SJCRH30 (cell line): ENCODE measurements around the gene UBE2F. TPM values are rescaled to one million over a fixed set of nuclear protein-coding genes. Genes with fewer than 3 reads are reported as not detected.

Experiments used
- DNase-seq, 2 experiments: peaks; one replicate each; pipeline ENCODE4 v3.0.0-alpha.2; 2015 to 2020
- H3K27ac ChIP-seq: fragments of 250-450 bp; sonication (Bioruptor Pico); 2 replicates; pipeline ENCODE4 v1.5.1; 2020; ENCODE audit warnings: mild to moderate bottlenecking, moderate library complexity
- H3K27me3 ChIP-seq: fragments of 250-450 bp; sonication (Bioruptor Pico); 2 replicates; pipeline ENCODE4 v1.5.1; 2020; ENCODE audit warnings: mild to moderate bottlenecking, moderate library complexity
- H3K36me3 ChIP-seq: fragments of 250-450 bp; sonication (Bioruptor Pico); 2 replicates; pipeline ENCODE4 v1.5.1; 2020; ENCODE audit warnings: mild to moderate bottlenecking, moderate library complexity
- H3K4me1 ChIP-seq: fragments of 250-450 bp; sonication (Bioruptor Pico); 2 replicates; pipeline ENCODE4 v1.5.1; 2020; ENCODE audit warnings: mild to moderate bottlenecking, moderate library complexity
- H3K4me3 ChIP-seq: fragments of 250-450 bp; sonication (Bioruptor Pico); 2 replicates; pipeline ENCODE4 v1.5.1; 2020; ENCODE audit warnings: mild to moderate bottlenecking, moderate library complexity
- H3K9me3 ChIP-seq: fragments of 250-450 bp; sonication (Bioruptor Pico); replicated peaks from 2 replicates; pipeline ENCODE4 v1.5.1; 2020; ENCODE audit warnings: mild to moderate bottlenecking, moderate library complexity
- total RNA-seq: library from RNA; depleted of rRNA; stranded (reverse); fragments of >200 nt; shearing (Covaris generic); gene quantifications from 2 replicates; pipeline ENCODE4 v1.2.3, GENCODE V29; 2014; rRNA removed

The UBE2F gene
- total RNA-seq, result 46.4 and 50.5 TPM in 2 replicates

- no peaks in the 10 kb centered on the region for H3K27me3 ChIP-seq
- no peaks in the 10 kb centered on the region for H3K9me3 ChIP-seq
- peak within 1 kb of the TSS; percentile 60 for H3K4me3 ChIP-seq
- no peak within 1 kb of the TSS for H3K27ac ChIP-seq
- no peaks in the 10 kb centered on the region for H3K36me3 ChIP-seq
- peaks cover 4% of the 10 kb centered on the region; the same call in 1 of the 2 replicates for H3K4me1 ChIP-seq
- DNase-seq, result peak; percentile 97
Observed at GRCh38 chr2:237966565-237967462, at the start of gene UBE2F. Gene UBE2F, plus strand, starts transcription at chr2:237967014. Its CDS starts 6,094 bp downstream, at chr2:237973108.

- H3K27me3 ChIP-seq, result 0 out of 2 replicates have a peak, but pooled peaks cover 6% of the 10 kb centered on the region
- no peak for DNase-seq
- H3K27ac ChIP-seq, result no peak overlapping the region
- H3K9me3 ChIP-seq, result no peaks in the 10 kb centered on the region
- H3K4me3 ChIP-seq, result no peak overlapping the region
- H3K4me1 ChIP-seq, result no peaks in the 10 kb centered on the region
- no peaks in the 10 kb centered on the region for H3K36me3 ChIP-seq
Observed at GRCh38 chr2:237917696-237918374, 49.0 kb upstream of the UBE2F start.

DNA sequence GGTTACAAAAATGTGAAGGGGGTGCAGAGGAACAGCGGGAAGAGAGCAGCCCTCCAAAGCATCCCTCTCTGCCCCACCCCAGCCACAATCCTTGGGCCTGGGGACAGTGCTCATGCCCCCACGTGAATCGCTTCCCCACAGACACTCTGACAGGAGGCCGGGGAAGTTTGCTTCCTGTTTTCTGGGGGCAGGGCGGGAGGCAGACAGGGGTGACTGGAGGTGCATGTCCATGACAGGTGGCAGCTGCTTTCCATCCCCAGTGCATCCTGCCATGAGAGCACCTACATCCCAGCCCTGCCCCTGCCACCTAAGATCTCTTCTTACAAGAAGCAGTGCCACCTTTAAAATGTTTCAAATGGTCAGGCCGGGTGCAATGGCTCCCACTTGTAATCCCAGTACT, 47.2 kb upstream of the UBE2F start:
- DNase-seq, result no peak
- H3K27me3 ChIP-seq, result 0 out of 2 replicates have a peak, but pooled peaks cover 6% of the 10 kb centered on the region
- H3K36me3 ChIP-seq, result no peaks in the 10 kb centered on the region
- no peaks in the 10 kb centered on the region for H3K4me1 ChIP-seq
- H3K27ac ChIP-seq, result no peak overlapping the region
- H3K4me3 ChIP-seq, result no peak overlapping the region
- no peaks in the 10 kb centered on the region for H3K9me3 ChIP-seq

- Histone ChIP-seq H3K36me3 (no peaks in the 10 kb centered on the region), H3K4me3 (no peak overlapping the region), H3K27me3 (0 out of 2 replicates have a peak, but pooled peaks cover 6% of the 10 kb centered on the region), H3K27ac (no peak overlapping the region), H3K4me1 (no peaks in the 10 kb centered on the region), H3K9me3 (no peaks in the 10 kb centered on the region)
- DNase-seq, result no peak
Observed at GRCh38 chr2:237920673-237921072, 46.1 kb upstream of the UBE2F start.

- Histone ChIP-seq H3K4me1 (no peaks in the 10 kb centered on the region), H3K36me3 (no peaks in the 10 kb centered on the region), H3K9me3 (no peaks in the 10 kb centered on the region; the same call in 1 of the 2 replicates), H3K4me3 (no peak overlapping the region), H3K27ac (no peak overlapping the region), H3K27me3 (0 out of 2 replicates have a peak, but pooled peaks cover 4% of the 10 kb centered on the region)
- DNase-seq, result no peak
Observed at GRCh38 chr2:237921967-237922492, 44.8 kb upstream of the UBE2F start.

DNA sequence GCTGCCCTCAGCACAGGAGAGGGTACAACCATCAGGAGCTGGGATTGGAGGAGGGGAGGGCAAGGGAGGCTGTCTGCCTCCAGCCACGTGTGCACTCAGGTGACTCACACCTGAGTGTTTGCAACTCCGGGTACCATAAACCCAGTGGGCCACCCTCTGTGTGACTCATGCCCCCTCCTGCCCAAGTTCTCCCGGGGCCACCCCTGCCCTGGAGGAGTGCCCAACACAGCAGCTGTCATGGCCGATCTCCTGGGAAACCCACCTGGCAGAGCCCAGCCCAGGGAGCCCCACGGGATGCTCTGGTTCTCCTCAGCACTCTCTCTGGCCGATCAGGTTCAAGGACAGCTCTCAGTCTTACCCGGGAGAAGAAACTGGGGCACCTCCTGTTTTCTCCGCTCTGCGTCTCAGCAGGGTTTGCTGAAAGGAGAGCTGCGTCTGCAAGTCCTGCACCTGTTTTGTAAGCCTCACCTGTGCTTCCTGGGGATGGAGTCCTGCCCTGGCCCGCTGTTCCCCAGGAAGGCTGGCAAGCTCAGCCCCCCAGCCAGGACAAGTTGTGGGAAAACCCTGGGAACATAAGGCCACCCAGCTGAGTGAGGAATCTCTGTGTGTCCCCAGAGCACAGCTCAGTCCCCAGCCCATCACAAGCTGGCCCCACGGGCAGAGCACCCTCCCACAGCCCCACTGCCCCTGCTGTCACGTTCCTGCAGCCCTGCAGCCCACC, 44.0 kb upstream of the UBE2F start:
- DNase-seq, result no peak

GRCh38 chr2:237923481-237924163, 43.2 kb upstream of the UBE2F start:
- no peaks in the 10 kb centered on the region for H3K36me3 ChIP-seq
- H3K27ac ChIP-seq, result no peak overlapping the region
- DNase-seq, result peak; percentile 61 to 78
- H3K9me3 ChIP-seq, result no peaks in the 10 kb centered on the region; the same call in 1 of the 2 replicates
- peak overlapping the region; percentile 22; the same call in 1 of the 2 replicates for H3K4me3 ChIP-seq
- H3K27me3 ChIP-seq, result no peaks in the 10 kb centered on the region
- no peaks in the 10 kb centered on the region for H3K4me1 ChIP-seq

More for the DNA sequence above, 44.0 kb upstream of the UBE2F start:
- Histone ChIP-seq H3K4me1 (no peaks in the 10 kb centered on the region), H3K4me3 (no peak overlapping the region), H3K36me3 (no peaks in the 10 kb centered on the region), H3K9me3 (no peaks in the 10 kb centered on the region; the same call in 1 of the 2 replicates), H3K27me3 (no peaks in the 10 kb centered on the region), H3K27ac (no peak overlapping the region)

DNA sequence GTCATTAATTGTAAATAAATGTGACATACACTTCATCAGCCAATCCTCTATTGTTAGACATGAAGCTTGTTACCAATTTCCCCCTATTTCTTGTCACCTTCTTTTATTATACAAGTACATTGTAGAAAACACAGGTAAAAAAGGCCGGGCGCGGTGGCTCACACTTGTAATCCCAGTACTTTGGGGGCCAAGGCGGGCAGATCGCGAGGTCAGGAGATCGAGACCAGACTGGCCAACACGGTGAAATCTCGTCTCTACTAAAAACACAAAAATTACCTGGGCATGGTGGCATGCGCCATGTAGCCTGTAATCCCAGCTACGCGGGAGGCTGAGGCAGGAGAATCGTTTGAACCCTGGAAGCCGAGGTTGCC, 42.7 kb upstream of the UBE2F start:
- no peaks in the 10 kb centered on the region for H3K36me3 ChIP-seq
- no peak overlapping the region for H3K4me3 ChIP-seq
- no peak for DNase-seq
- H3K27me3 ChIP-seq, result no peaks in the 10 kb centered on the region
- no peaks in the 10 kb centered on the region; the same call in 1 of the 2 replicates for H3K9me3 ChIP-seq
- no peaks in the 10 kb centered on the region for H3K4me1 ChIP-seq
- no peak overlapping the region for H3K27ac ChIP-seq

DNA sequence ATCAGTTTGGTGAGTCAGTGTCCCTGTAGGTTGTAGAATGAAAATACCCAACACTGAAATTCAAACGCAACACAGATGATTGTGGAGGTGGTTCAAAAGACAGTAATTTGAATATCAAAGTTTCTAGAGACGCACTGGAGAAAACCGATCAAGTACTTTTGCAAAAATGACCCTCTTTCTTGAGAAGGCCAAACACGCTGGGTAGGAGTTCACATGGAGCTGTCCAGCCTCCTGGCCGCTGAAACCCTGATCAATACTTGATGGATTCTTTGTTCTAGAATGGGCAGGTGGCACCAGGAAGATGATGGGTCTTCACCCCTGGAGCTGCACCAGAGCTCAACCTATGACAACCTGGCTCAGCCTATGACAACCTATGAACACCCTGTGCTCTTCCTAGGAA, 39.7 kb upstream of the UBE2F start:
- Histone ChIP-seq H3K4me3 (no peak overlapping the region), H3K4me1 (no peaks in the 10 kb centered on the region), H3K36me3 (no peaks in the 10 kb centered on the region), H3K27ac (no peak overlapping the region), H3K27me3 (no peaks in the 10 kb centered on the region), H3K9me3 (no peaks in the 10 kb centered on the region; the same call in 1 of the 2 replicates)
- no peak for DNase-seq

GRCh38 chr2:237927986-237928385, 38.8 kb upstream of the UBE2F start:
- peak in 1 of 2 experiments; percentile 27 for DNase-seq
- Histone ChIP-seq H3K27ac (no peak overlapping the region), H3K4me3 (no peak overlapping the region), H3K27me3 (no peaks in the 10 kb centered on the region), H3K9me3 (no peaks in the 10 kb centered on the region; the same call in 1 of the 2 replicates), H3K4me1 (peaks cover 3% of the 10 kb centered on the region; the same call in 1 of the 2 replicates), H3K36me3 (no peaks in the 10 kb centered on the region)

DNA sequence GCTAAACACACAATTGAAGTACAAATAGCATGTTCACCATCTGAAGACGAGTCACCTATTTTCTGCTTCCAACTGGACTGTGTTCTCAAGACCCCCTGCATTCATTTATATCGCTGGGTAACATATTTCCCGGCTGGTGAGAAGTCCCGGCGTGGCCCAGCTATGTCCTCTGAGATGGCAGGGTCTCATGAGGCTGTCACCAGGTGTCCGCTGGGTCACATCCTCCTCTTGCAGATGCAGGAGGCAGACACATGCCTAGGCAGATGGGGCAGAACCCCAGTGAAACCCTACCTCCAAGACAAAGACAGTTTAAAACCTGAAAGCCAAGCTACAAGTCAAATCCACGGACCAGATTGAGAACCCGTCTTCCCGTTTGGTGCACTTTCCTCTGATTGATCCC, 36.8 kb upstream of the UBE2F start:
- H3K4me3 ChIP-seq, result no peak overlapping the region
- no peaks in the 10 kb centered on the region; the same call in 1 of the 2 replicates for H3K9me3 ChIP-seq
- peaks cover 4% of the 10 kb centered on the region; the same call in 1 of the 2 replicates for H3K4me1 ChIP-seq
- no peak for DNase-seq
- no peaks in the 10 kb centered on the region for H3K27me3 ChIP-seq
- no peak overlapping the region for H3K27ac ChIP-seq
- H3K36me3 ChIP-seq, result no peaks in the 10 kb centered on the region

DNA sequence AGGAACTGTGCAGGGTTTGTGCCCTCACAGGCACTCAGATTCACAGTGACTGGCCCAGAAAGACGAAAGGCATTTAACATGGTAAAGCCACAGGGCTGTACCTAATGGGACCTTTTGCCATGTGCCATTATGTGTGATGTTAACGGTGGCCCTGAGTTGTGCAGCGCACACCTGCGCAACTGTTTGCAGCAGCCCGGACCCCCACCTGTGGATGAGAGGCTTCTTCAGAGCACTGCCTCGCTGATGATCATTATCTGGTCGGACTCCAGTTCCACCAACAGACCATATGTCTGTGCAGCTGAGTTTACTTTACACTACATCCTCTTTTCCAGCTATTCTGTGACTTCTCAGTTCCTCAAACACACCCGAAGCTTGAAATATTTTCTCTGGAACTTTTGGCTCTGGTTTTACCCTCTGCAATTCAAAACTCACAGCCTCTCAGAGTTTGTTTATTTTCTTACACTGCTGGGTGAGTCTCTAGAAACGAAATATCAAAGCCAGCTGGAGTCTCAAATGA, 35.6 kb upstream of the UBE2F start:
- Histone ChIP-seq H3K4me1 (peaks cover 4% of the 10 kb centered on the region; the same call in 1 of the 2 replicates), H3K36me3 (no peaks in the 10 kb centered on the region), H3K27me3 (no peaks in the 10 kb centered on the region), H3K27ac (no peak overlapping the region), H3K4me3 (no peak overlapping the region), H3K9me3 (no peaks in the 10 kb centered on the region; the same call in 1 of the 2 replicates)
- DNase-seq, result no peak

- Histone ChIP-seq H3K4me3 (no peak overlapping the region), H3K9me3 (no peaks in the 10 kb centered on the region), H3K36me3 (no peaks in the 10 kb centered on the region), H3K27ac (no peak overlapping the region), H3K4me1 (peaks cover 4% of the 10 kb centered on the region; the same call in 1 of the 2 replicates), H3K27me3 (no peaks in the 10 kb centered on the region)
- no peak for DNase-seq
Observed at GRCh38 chr2:237932731-237933131, 34.1 kb upstream of the UBE2F start.
